ENCODE results near the gene PRLH. TPM values are rescaled to one million over a fixed set of nuclear protein-coding genes. Genes with fewer than 3 reads are reported as not detected.

Gene PRLH
- total and polyA plus RNA-seq, 12 donors, result not detected

GRCh38 chr2:237616373-237616733, 50.0 kb downstream of the PRLH start:
- H3K4me1 ChIP-seq, result peaks cover 15 to 63% (median 47%) of the 10 kb centered on the region in 9 donors
- H3K27ac ChIP-seq, result peak overlapping the region; percentile 12 to 91 (median 86)
- no peaks in the 10 kb centered on the region for H3K9me3 ChIP-seq
- DNase-seq (no peak), ATAC-seq (peak in 6 of 8 donors; percentile 10 to 69 (median 13))
- 34 to 45% methylated on average over 3 of the region's 3 CpGs for whole genome bisulfite sequencing, 2 donors
- TF ChIP-seq CTCF (IDR thresholded peaks at IDR 0.05), result no peak
- no peaks in the 10 kb centered on the region for H3K36me3 ChIP-seq
- intact Hi-C loops (cut with DNase I), result no loop called here
- H3K4me3 ChIP-seq, result no peak overlapping the region
- H3K27me3 ChIP-seq, result no peaks in the 10 kb centered on the region

Other genes with a start within 250 kb of the PRLH start
- gene COL6A3, start 152.4 kb upstream of the PRLH start, total RNA-seq, result 100 to 1,000 TPM in 2 of 10 donors, 10 to 100 TPM in 8; 27.7 to 222 (median 47.5) TPM
- gene COL6A3, start 152.4 kb upstream of the PRLH start, polyA plus RNA-seq, result 100 to 1,000 TPM in 1 of 2 donors, 10 to 100 TPM in 1; 33.5 to 116 TPM
- 10 to 100 TPM; 22.3 to 48.5 (median 40.8) TPM for gene MLPH, start 79.3 kb upstream of the PRLH start, total RNA-seq
- 10 to 100 TPM in 1 of 2 donors, 1 to 10 TPM in 1; 9.7 to 60.0 TPM for gene MLPH, start 79.3 kb upstream of the PRLH start, polyA plus RNA-seq
- gene RAB17, start 24.2 kb downstream of the PRLH start, total RNA-seq, result 1 to 10 TPM; 1.9 to 6.9 (median 4.6) TPM
- gene RAB17, start 24.2 kb downstream of the PRLH start, polyA plus RNA-seq, result 1 to 10 TPM; 4.8 to 7.6 TPM
- 100 to 1,000 TPM in 9 of 10 donors, 10 to 100 TPM in 1; 91.5 to 132 (median 112) TPM for gene LRRFIP1, start 61.0 kb downstream of the PRLH start, total RNA-seq
- 100 to 1,000 TPM; 103 to 111 TPM for gene LRRFIP1, start 61.0 kb downstream of the PRLH start, polyA plus RNA-seq
- under 1 TPM; 0.19 to 0.83 (median 0.32) TPM for gene RBM44, start 232.2 kb downstream of the PRLH start, total RNA-seq
- gene RBM44, start 232.2 kb downstream of the PRLH start, polyA plus RNA-seq, result under 1 TPM; 0.13 to 0.80 TPM